ENCODE data around the gene NUP37. TPM values are rescaled to one million over a fixed set of nuclear protein-coding genes. Genes with fewer than 3 reads are reported as not detected.
"Not testable (repeated sequence)": the region's sequence is repeated elsewhere in the genome, so short reads cannot be mapped to it uniquely, and the experiment has no call there.

The NUP37 gene, protein sequence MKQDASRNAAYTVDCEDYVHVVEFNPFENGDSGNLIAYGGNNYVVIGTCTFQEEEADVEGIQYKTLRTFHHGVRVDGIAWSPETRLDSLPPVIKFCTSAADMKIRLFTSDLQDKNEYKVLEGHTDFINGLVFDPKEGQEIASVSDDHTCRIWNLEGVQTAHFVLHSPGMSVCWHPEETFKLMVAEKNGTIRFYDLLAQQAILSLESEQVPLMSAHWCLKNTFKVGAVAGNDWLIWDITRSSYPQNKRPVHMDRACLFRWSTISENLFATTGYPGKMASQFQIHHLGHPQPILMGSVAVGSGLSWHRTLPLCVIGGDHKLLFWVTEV
- total RNA-seq (2014; rRNA removed; shearing (Covaris generic)) = 91.3 and 96.3 TPM in 2 replicates

DNA sequence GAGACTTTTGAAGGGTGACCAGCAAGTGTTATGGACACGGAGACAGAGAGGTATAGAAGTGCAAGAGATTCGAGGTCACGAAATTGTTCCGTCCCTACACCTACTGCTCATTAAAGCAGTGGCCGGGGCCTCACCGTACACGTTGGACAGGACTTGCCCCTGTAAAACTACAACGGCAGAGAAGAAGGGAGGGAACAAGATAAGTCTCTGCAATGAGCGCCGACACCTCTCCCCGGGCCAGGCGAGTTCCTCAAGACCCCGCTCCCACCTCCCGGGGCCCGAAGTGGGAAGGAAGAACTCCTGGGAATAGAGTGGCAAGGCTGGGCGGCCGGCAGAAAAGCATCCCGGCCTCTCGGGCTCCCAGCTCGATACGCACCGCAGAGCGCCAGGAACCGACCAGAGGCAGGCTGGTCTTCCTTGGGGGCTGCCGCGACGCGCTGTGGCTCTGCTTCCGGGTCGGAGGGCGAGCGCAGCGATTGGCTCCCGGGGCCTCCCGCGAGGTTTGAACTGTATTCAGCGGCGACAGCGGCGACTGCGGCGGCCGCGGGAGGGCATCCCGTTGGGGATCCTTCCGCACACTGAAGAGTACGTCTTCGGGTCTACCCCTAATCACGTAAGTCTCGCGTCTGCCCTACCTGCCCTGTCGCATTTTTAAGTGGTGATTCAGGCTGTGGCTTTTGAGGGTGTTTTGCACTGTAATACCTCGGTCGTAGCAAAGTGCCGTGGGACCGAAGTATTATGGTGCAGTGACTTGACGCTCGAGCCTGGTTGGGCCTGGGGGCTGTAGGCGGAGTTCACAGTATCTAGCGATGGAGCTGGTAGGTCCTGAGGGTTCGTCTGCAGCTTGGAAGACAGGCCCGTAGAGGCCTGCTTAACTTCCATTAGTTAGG is at the start of gene NUP37, which contains the start of gene PARPBP:
Gene NUP37 (minus strand): TSS at position 441 of the 890 bp plus-strand sequence. CDS start 1,596 bp downstream, outside the sequence.
Gene PARPBP (plus strand): TSS at position 510 of the 890 bp plus-strand sequence. CDS start 3,706 bp downstream, outside the sequence.
- DNase-seq (ENCODE audit: low read depth) = peak; percentile 87

GRCh38 chr12:102167821-102168604 is 48.1 kb upstream of the NUP37 start:
- no peak for DNase-seq (ENCODE audit: low read depth)

- DNase-seq (ENCODE audit: low read depth) = no peak
Observed at GRCh38 chr12:102163383-102163782, 43.5 kb upstream of the NUP37 start.

GRCh38 chr12:102155206-102155605 is 35.3 kb upstream of the NUP37 start:
- not testable (repeated sequence) for DNase-seq (ENCODE audit: low read depth)

DNA sequence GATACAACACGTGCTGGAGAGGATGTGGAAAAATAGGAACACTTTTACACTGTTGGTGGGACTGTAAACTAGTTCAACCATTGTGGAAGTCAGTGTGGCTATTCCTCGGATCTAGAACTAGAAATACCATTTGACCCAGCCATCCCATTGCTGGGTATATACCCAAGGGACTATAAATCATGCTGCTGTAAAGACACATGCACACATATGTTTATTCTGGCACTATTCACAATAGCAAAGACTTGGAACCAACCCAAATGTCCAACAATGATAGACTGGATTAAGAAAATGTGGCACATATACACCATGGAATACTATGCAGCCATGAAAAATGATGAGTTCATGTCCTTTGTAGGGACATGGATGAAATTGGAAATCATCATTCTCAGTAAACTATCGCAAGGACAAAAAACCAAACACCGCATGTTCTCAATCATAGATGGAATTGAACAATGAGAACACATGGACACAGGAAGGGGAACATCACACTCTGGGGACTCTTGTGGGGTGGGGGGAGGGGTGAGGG is 27.2 kb upstream of the NUP37 start:
- DNase-seq (ENCODE audit: low read depth) = not testable (repeated sequence)

GRCh38 chr12:102144221-102144620 is 24.3 kb upstream of the NUP37 start:
- no peak for DNase-seq (ENCODE audit: low read depth)

DNA sequence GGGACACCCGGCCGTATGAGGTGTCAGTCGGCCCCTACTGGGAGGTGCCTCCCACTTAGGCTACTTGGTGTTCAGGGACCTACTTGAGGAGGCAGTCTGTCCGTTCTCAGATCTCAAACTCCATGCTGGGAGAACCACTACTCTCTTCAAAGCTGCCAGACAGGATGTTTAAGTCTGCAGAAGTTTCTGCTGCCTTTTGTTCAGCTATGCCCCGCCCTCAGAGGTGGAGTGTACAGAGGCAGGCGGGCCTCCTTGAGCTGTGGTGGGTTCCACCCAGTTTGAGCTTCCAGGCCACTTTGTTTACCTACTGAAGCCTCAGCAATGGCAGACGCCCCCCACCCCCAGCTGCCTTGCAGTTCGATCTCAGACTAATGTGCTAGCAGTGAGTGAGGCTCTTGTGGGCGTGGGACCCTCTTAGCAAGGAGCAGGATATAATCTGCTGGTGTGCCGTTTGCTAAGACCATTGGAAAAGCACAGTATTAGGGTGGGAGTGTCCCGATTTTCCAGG is 23.0 kb upstream of the NUP37 start:
- DNase-seq (ENCODE audit: low read depth) = not testable (repeated sequence)

GRCh38 chr12:102137619-102138018 is 17.7 kb upstream of the NUP37 start:
- DNase-seq (ENCODE audit: low read depth) = not testable (repeated sequence)

DNA sequence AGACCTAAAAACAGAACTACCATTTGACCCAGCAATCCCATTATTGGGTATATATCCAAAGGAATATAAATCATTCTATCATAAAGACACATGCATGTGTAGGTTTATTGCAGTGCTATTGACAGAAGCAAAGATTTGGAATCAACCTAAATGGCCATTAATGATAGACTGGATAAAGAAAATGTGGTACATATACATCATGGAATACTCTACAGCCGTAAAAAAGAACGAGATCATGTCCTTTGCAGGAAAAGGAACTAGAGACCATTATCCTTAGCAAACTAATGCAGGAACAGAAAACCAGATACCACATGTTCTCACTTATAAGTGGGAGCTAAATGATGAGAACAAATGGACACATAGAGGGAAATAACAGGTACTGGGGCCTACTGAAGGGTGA is 11.5 kb upstream of the NUP37 start:
- DNase-seq (ENCODE audit: low read depth) = not testable (repeated sequence)

DNA sequence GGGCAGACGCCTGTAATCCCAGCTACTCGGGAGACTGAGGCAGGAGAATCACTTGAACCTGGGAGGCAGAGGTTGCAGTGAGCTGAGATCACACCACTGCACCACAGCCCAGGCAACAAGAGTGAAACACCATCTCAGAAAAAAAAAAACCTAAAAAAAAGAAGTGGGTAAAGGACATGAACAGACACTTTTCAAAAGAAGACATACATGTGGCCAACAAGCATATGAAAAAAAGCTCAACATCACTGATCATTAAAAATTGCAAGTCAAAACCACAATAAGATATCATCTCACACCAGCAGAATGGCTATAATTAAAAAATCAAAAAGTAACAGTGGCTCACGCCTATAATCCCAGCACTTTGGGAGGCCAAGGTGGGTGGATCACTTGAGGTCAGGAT is 10.8 kb upstream of the NUP37 start:
- DNase-seq (ENCODE audit: low read depth) = not testable (repeated sequence)

DNA sequence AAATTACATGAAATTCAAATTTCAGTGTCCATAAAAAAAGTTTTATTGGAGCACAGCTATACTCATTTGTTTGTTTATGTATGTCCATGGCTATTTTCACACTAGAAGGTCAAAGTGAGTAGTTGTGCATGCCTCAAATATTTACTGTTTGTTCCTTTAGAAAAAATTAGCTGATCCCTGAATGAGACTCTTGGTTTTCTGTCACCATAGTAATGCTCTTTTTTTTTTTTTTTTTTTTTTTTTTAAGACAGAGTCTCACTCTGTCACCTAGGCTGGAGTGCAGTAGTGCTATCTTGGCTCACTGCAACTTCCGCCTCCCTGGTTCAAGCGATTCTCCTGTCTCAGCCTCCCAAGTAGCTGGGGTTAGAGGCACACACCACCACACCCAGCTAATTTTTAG is 1.4 kb upstream of the NUP37 start:
- not testable (repeated sequence) for DNase-seq (ENCODE audit: low read depth)

- peak; percentile 43 for DNase-seq (ENCODE audit: low read depth)
Observed at GRCh38 chr12:102120886-102121285, 972 bp upstream of the NUP37 start.

DNA sequence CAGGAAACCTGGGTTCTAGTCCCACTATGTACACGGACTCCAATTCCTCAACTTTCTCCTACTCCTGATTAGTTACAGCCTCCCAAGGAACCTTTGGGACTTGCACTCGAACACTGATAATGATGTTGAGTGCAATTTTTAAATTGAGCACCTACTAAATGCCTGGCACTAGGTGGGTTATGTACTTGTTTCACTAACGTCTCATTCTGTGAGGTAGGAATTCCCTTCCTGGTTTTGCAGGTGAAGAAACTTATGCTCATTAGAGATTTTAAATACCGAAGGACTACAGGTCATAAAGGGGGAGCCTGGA is 605 bp upstream of the NUP37 start:
- DNase-seq (ENCODE audit: low read depth) = no peak

DNA sequence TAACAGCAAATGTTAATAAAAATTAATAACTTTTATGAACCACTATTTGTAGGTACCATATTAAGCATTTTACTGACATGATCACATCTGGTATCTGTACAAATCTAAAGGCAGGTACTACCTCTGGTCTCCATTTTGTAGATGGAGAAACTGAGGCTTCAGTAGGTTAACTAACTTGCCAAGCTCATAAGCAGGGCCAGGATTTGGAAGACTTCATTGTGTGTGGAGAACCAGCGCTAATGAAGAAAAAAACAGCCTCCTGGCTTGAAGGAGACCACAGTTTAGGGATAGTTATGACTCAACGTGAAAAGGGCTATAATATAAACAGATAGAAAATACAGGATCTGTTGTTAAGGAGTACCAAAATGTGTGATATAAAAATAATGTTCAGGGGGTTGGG is 1.0 kb downstream of the NUP37 start:
- peak; percentile 20 for DNase-seq (ENCODE audit: low read depth)

GRCh38 chr12:102116392-102116791 is 3.5 kb downstream of the NUP37 start:
- no peak for DNase-seq (ENCODE audit: low read depth)

DNA sequence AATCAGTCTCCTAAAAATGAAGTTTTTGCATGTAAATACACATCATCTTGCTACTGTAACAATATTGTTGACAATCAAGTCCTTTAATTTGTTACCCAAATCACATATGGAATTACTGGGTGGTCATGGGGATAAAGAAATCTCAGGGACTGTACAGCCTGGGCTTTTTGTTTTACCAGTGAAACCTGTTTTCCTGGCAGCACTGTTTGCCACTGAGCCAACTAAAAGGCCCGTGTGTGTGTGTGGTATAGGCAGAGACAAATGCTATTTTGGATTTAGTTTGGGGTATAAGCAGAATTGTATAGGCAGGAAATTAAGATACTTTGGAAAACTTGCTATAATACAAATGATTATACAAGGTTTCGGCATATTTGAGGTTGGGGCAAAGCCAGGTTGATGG is 5.7 kb downstream of the NUP37 start:
- no peak for DNase-seq (ENCODE audit: low read depth)

GRCh38 chr12:102110782-102111181 is 9.1 kb downstream of the NUP37 start:
- no peak for DNase-seq (ENCODE audit: low read depth)

GRCh38 chr12:102107970-102108369 is 11.9 kb downstream of the NUP37 start:
- DNase-seq (ENCODE audit: low read depth) = no peak

GRCh38 chr12:102106905-102107304 is 13.0 kb downstream of the NUP37 start:
- DNase-seq (ENCODE audit: low read depth) = no peak

GRCh38 chr12:102096855-102097254 is 23.1 kb downstream of the NUP37 start:
- no peak for DNase-seq (ENCODE audit: low read depth)

DNA sequence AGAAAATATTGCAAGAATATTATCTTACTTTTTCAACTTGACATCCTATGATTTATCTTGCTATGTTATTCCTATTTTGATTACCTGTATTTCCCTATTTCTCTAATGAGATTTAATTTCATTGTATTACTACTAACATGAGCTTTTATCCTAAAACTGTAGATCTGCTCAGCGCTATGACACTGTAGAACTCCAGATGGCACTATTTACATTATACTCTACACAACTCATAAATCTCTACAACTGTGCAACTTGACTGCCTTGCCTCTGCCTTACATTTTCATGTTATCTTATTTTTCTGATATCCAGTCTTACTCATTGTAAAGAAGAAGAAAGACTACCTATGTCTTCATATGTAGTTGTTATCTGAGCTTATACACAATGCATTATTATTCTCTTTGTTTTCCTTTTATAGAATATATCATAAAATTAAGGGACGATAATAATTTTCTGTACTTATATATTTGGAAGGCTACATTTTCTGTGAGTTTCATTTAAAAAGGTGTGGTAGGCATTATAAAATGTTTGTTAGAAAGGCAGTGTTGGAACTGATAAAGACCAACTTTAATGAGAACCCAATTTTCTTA is 24.1 kb downstream of the NUP37 start:
- DNase-seq (ENCODE audit: low read depth) = peak; percentile 9

All from M059J (cell line).